ENCODE results near the gene TUG1.

Gene TUG1

DNA sequence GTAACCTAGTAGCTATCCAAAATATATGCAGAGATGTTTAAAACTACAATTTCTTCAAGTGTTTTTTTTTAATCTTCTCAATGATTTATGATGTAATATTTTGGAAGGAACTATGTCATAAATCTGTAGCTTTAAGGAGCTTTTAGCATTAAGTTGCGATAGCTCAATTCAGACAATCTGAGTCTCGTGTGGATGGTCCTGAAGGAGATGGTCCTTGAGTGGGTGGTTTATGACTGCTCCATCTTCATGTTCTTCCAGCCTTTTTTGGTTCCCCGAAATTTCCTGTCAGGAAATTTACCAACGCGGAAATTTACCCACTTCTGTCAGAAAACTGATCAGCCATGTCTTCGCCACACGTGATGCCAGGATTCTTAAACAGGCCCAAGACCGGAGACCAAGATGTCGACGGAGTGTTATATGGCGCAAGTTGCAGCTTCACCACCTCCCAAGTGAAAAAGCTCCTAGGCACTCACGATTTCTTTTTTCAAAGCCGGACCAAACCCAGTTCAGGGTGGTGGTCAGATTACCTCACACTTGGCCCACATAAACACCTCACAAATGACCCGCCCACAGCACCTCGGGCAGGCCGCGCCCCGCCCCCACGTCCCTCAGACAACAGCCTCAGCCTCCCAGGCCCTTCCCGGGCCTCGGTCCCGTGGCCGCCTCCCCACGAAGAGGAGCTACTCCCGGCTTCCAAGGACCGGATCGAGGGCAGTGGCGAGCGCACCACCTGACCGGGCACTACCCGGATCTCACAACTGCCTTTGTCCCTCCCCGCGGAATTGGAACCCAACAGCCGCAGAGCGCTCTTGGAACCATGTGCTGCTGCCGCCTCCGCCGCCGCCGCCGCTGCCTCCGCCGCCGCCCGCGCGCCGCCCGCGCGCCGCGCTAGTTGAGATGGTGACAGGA is 796 bp upstream of the TUG1 start, which contains the start of gene MORC2:
TSS of gene MORC2 (minus strand) at position 760 of the 909 bp plus-strand sequence. CDS start 885 bp downstream, outside the sequence.
- peak within 1 kb of the TSS; percentile 88 for H3K27ac Mint-ChIP-seq
- H3K36me3 Mint-ChIP-seq: peaks cover 24% of the 10 kb centered on the region
- ATAC-seq (ENCODE audit: low read depth): peak; percentile 1
- peaks cover 25% of the 10 kb centered on the region for H3K4me1 Mint-ChIP-seq
- H3K4me3 Mint-ChIP-seq: peak within 1 kb of the TSS; percentile 96
- H3K27me3 Mint-ChIP-seq: no peaks in the 10 kb centered on the region
- no peak for DNase-seq (ENCODE audit: low spot score in 2 of 2)
- H3K9me3 Mint-ChIP-seq: peaks cover 2% of the 10 kb centered on the region

DNA sequence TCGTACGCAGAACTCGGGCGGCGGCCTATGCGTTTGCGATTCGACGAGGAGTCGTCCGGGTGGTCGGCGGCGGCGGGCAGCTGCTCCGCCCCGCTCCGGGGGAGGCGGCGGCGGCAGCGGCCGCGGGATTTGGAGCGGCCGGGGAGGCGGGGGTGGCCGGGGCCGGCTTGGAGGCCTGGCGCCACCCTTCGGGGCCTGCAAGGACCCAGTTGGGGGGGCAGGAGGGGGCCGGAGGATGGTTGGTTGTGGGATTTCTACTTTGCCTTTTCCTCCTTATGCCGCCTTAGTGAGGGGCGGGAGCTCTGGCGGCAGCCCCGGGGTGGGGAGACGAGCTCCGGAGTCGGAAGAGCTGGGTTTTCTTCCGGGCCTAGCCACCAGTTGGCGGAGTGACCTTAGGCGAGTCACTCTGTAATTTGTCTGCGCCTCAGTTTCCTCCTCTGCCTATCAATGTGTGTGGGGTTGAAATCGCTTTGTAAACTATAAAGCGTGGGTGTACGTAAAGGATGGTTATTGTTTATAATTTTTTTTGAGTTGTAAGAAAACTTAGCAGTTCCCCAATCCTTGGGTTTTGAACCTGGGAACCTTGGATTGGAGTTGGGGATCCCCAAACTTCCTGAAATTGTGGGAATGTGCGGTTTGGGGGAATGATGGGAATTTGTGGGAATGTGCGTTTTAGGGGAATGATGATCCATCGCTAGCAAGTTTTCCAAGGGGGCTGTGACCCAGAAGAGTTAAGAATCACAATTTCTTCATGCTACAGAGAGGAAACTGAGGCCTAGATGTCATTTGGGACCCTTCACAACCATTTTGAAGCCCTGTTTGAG is 679 bp downstream of the TUG1 start:
- H3K27ac Mint-ChIP-seq: peak overlapping the region; percentile 88
- H3K4me1 Mint-ChIP-seq: peaks cover 25% of the 10 kb centered on the region
- peaks cover 5% of the 10 kb centered on the region for H3K9me3 Mint-ChIP-seq
- no peaks in the 10 kb centered on the region for H3K27me3 Mint-ChIP-seq
- DNase-seq (ENCODE audit: low spot score in 2 of 2) (no peak), ATAC-seq (ENCODE audit: low read depth) (peak; percentile 31)
- peaks cover 34% of the 10 kb centered on the region for H3K36me3 Mint-ChIP-seq
- peak overlapping the region; percentile 96 for H3K4me3 Mint-ChIP-seq

- peaks cover 5% of the 10 kb centered on the region for H3K9me3 Mint-ChIP-seq
- peak overlapping the region; percentile 96 for H3K4me3 Mint-ChIP-seq
- peaks cover 22% of the 10 kb centered on the region for H3K4me1 Mint-ChIP-seq
- H3K27ac Mint-ChIP-seq: peak overlapping the region; percentile 88
- H3K36me3 Mint-ChIP-seq: peaks cover 39% of the 10 kb centered on the region
- H3K27me3 Mint-ChIP-seq: no peaks in the 10 kb centered on the region
- ATAC-seq (ENCODE audit: low read depth) (no peak), DNase-seq (ENCODE audit: low spot score in 2 of 2) (no peak)
Observed at GRCh38 chr22:30970356-30970746, 1.3 kb downstream of the TUG1 start.

GRCh38 chr22:30978304-30978962 is 9.4 kb downstream of the TUG1 start:
- DNase-seq (ENCODE audit: low spot score in 2 of 2) (no peak), ATAC-seq (ENCODE audit: low read depth) (no peak)
- no peaks in the 10 kb centered on the region for H3K4me1 Mint-ChIP-seq
- no peak overlapping the region for H3K27ac Mint-ChIP-seq
- H3K9me3 Mint-ChIP-seq: peaks cover 16% of the 10 kb centered on the region
- peaks cover 30% of the 10 kb centered on the region for H3K36me3 Mint-ChIP-seq
- H3K4me3 Mint-ChIP-seq: no peak overlapping the region
- no peaks in the 10 kb centered on the region for H3K27me3 Mint-ChIP-seq

GRCh38 chr22:30979932-30980331 is 10.9 kb downstream of the TUG1 start:
- ATAC-seq (ENCODE audit: low read depth) (no peak), DNase-seq (ENCODE audit: low spot score in 2 of 2) (no peak)
- no peak overlapping the region for H3K4me3 Mint-ChIP-seq
- H3K27ac Mint-ChIP-seq: no peak overlapping the region
- H3K27me3 Mint-ChIP-seq: no peaks in the 10 kb centered on the region
- H3K4me1 Mint-ChIP-seq: no peaks in the 10 kb centered on the region
- peaks cover 19% of the 10 kb centered on the region for H3K36me3 Mint-ChIP-seq
- peaks cover 23% of the 10 kb centered on the region for H3K9me3 Mint-ChIP-seq

DNA sequence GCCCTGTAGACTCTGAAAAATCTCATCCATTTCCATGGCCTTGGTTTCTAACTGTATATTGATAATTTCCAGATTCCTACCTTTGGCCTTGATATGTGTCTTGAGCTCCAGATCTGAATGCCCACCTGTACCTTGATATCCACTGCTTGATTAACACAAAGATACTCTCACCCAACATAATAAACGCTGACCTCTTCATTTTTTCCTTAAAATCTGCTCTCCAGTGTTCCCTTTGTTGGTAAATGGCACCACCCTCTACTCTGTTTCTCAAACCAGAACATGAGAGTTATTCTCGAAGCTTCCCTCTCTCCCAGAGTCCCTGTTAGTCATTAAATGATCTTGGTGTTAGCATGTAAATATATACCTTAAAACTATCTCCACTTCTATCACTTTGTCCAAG is 13.4 kb downstream of the TUG1 start:
- no peaks in the 10 kb centered on the region for H3K27me3 Mint-ChIP-seq
- H3K4me3 Mint-ChIP-seq: no peak overlapping the region
- peaks cover 27% of the 10 kb centered on the region for H3K9me3 Mint-ChIP-seq
- DNase-seq (ENCODE audit: low spot score in 2 of 2) (no peak), ATAC-seq (ENCODE audit: low read depth) (no peak)
- H3K4me1 Mint-ChIP-seq: no peaks in the 10 kb centered on the region
- H3K36me3 Mint-ChIP-seq: peaks cover 5% of the 10 kb centered on the region
- no peak overlapping the region for H3K27ac Mint-ChIP-seq

- Mint-ChIP-seq H3K4me3 (no peak overlapping the region), H3K9me3 (peaks cover 28% of the 10 kb centered on the region), H3K27me3 (no peaks in the 10 kb centered on the region), H3K36me3 (peaks cover 1% of the 10 kb centered on the region), H3K27ac (no peak overlapping the region), H3K4me1 (no peaks in the 10 kb centered on the region)
- DNase-seq (ENCODE audit: low spot score in 2 of 2) (no peak), ATAC-seq (ENCODE audit: low read depth) (no peak)
Observed at GRCh38 chr22:30984317-30984716, 15.3 kb downstream of the TUG1 start.

- ATAC-seq (ENCODE audit: low read depth): no peak
- Mint-ChIP-seq H3K27me3 (no peaks in the 10 kb centered on the region), H3K36me3 (peaks cover 3% of the 10 kb centered on the region), H3K4me1 (no peaks in the 10 kb centered on the region), H3K27ac (no peak overlapping the region), H3K4me3 (no peak overlapping the region), H3K9me3 (peaks cover 32% of the 10 kb centered on the region)
- no peak for DNase-seq (ENCODE audit: low spot score in 2 of 2)
Observed at GRCh38 chr22:30985561-30986208, 16.6 kb downstream of the TUG1 start.

GRCh38 chr22:30989474-30989873 is 20.4 kb downstream of the TUG1 start:
- Mint-ChIP-seq H3K36me3 (peaks cover 3% of the 10 kb centered on the region), H3K9me3 (peaks cover 19% of the 10 kb centered on the region), H3K4me3 (no peak overlapping the region), H3K27ac (no peak overlapping the region), H3K27me3 (no peaks in the 10 kb centered on the region), H3K4me1 (no peaks in the 10 kb centered on the region)
- DNase-seq (ENCODE audit: low spot score in 2 of 2): no peak
- no peak for ATAC-seq (ENCODE audit: low read depth)

- H3K4me1 Mint-ChIP-seq: peaks cover 7% of the 10 kb centered on the region
- H3K9me3 Mint-ChIP-seq: peaks cover 17% of the 10 kb centered on the region
- H3K27ac Mint-ChIP-seq: no peak overlapping the region
- no peak overlapping the region for H3K4me3 Mint-ChIP-seq
- peaks cover 2% of the 10 kb centered on the region for H3K27me3 Mint-ChIP-seq
- H3K36me3 Mint-ChIP-seq: peaks cover 3% of the 10 kb centered on the region
- DNase-seq (ENCODE audit: low spot score in 2 of 2) (no peak), ATAC-seq (ENCODE audit: low read depth) (no peak)
Observed at GRCh38 chr22:30990690-30991089, 21.6 kb downstream of the TUG1 start.

- peaks cover 2% of the 10 kb centered on the region for H3K27me3 Mint-ChIP-seq
- H3K4me3 Mint-ChIP-seq: no peak overlapping the region
- peaks cover 7% of the 10 kb centered on the region for H3K4me1 Mint-ChIP-seq
- DNase-seq (ENCODE audit: low spot score in 2 of 2) (no peak), ATAC-seq (ENCODE audit: low read depth) (no peak)
- H3K9me3 Mint-ChIP-seq: peaks cover 13% of the 10 kb centered on the region
- H3K36me3 Mint-ChIP-seq: peaks cover 3% of the 10 kb centered on the region
- H3K27ac Mint-ChIP-seq: no peak overlapping the region
Observed at GRCh38 chr22:30992565-30992964, 23.5 kb downstream of the TUG1 start.

- H3K36me3 Mint-ChIP-seq: no peaks in the 10 kb centered on the region
- no peak overlapping the region for H3K4me3 Mint-ChIP-seq
- H3K4me1 Mint-ChIP-seq: peaks cover 7% of the 10 kb centered on the region
- peaks cover 2% of the 10 kb centered on the region for H3K27me3 Mint-ChIP-seq
- no peak overlapping the region for H3K27ac Mint-ChIP-seq
- H3K9me3 Mint-ChIP-seq: peaks cover 7% of the 10 kb centered on the region
- peak; percentile 27 for ATAC-seq (ENCODE audit: low read depth)
- no peak for DNase-seq (ENCODE audit: low spot score in 2 of 2)
Observed at GRCh38 chr22:30994960-30995359, 25.9 kb downstream of the TUG1 start.

GRCh38 chr22:30996462-30996861 is 27.4 kb downstream of the TUG1 start:
- peaks cover 7% of the 10 kb centered on the region for H3K4me1 Mint-ChIP-seq
- H3K36me3 Mint-ChIP-seq: no peaks in the 10 kb centered on the region
- H3K27me3 Mint-ChIP-seq: peaks cover 2% of the 10 kb centered on the region
- H3K9me3 Mint-ChIP-seq: peaks cover 2% of the 10 kb centered on the region
- no peak overlapping the region for H3K27ac Mint-ChIP-seq
- ATAC-seq (ENCODE audit: low read depth) (no peak), DNase-seq (ENCODE audit: low spot score in 2 of 2) (no peak)
- H3K4me3 Mint-ChIP-seq: no peak overlapping the region
